Sciatic nerve (tissue), 2 donors: ENCODE measurements around the gene DLGAP1. TPM values are rescaled to one million over a fixed set of nuclear protein-coding genes. Genes with fewer than 3 reads are reported as not detected.
A peak's percentile ranks its signal among the peaks of the same experiment; 100 is the strongest.
"Not testable (repeated sequence)": the region's sequence is repeated elsewhere in the genome, so short reads cannot be mapped to it uniquely, and the experiment has no call there.

ENCODE experiments used
- ATAC-seq: fragments of 200-7000 bp; cut with Tn5 transposase; one replicate; pipeline ENCODE4 v1.9.1; 2020; ENCODE audit warnings: mild to moderate bottlenecking, moderate library complexity
- DNase-seq: peaks from one replicate; pipeline ENCODE4 v3.0.0-alpha.2; 2020; ENCODE audit warnings: low spot score
- intact Hi-C: fragments of 100-400 bp; cut with DNase I; formaldehyde crosslinking; loops from one replicate; pipeline ENCODE4 v1.14.2; 2022
- total RNA-seq: library from RNA; stranded (reverse); fragmentation: NEBNext Ultra II Directional; extraction: Animal tissue kit (Norgen Biotek cat#: 25700); gene quantifications from one replicate; pipeline ENCODE4 v1.2.1, GENCODE V29; 2021
- donor health status: DM: no; HTN: no; CAD: no.
- donor health status: DM: no; HTN: no; CAD: no.

Gene DLGAP1
- total RNA-seq, 1 donor from 2014 or later = 0.98 TPM

- intact Hi-C loops = loop anchor here (10.0 kb wide), 1 partner anchor 71 kb away; no protein-coding TSS in a partner anchor
- ATAC-seq = peak; percentile 92
- peak; percentile 94 for DNase-seq
Observed at GRCh38 chr18:3593904-3594759, 861.0 kb downstream of the DLGAP1 start.

DNA sequence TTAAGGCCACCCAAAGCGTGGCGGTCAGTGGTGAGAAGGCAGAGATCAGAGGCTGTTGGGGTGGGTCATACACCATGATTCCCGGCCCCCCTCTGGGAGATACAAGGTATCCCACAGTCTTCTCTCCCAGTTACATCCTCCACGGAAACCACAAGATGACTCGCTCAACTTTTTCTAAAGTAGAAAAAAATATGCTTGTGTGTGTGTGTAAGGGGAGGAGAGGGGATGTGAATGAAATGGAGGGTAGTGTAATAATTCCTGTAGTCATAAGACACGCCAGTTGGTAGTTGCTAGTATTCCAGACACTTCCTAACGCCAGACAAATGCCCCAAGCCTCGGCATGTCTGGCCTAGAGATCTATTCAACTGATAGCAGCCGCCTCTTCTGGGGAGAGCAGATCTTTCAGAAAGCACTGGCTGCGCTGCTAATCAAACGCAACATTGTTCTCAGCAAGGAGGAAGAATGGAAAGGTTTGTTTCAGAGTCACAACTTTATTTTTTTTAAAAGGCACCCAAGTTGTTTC lies 861.7 kb downstream of the DLGAP1 start:
- ATAC-seq (peak; percentile 13), DNase-seq (no peak)
- intact Hi-C loops = loop anchor here (10.0 kb wide), 1 partner anchor 71 kb away; no protein-coding TSS in a partner anchor

DNA sequence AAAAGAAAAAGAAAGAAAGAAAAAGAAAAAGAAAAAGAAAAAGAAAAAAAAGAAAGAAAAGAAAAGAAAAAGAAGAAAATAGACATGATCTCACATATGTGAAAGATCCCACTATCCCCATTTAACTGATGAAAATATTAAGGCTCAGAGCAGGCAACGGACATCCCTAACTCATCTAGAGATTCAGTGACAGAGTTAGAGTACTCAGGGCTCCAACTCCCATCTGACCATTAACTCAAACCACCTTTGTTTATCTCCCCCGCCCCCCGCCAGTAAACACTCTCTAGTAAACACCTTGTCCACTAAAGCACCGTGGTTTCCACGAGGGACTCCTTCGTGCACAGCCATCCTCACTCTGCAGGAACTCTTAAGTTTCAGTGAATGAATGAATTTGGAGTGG lies 862.2 kb downstream of the DLGAP1 start:
- intact Hi-C loops = loop anchor here (10.0 kb wide), 1 partner anchor 72 kb away; no protein-coding TSS in a partner anchor
- ATAC-seq = no peak
- DNase-seq = no peak

DNA sequence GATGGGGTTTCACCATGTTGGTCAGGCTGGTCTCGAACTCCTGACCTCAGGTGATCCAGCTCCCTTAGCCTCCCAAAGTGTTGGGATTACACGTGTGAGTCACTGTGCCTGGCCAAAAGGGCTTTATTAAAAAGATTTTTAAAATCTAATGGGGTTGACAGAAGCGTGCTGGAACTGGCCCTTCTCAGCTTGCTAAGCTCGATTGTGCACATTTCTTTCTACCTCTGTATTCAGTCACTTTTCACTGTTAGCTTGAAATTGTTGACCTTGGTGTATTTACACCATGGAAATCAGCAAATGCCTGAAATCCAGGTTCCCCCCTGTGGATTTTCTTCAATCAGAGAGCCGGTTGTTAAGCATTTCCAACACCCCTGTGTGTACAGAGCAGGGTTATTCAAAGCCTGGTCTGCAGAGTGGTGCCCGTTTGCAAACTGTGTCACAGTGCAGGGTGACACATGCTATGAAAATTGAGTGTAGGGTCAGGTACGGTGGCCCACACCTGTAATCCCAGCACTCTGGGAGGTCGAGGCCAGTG lies 864.9 kb downstream of the DLGAP1 start:
- DNase-seq = no peak
- intact Hi-C loops = loop anchor here (10.0 kb wide), 1 partner anchor 75 kb away; no protein-coding TSS in a partner anchor
- ATAC-seq = no peak

- DNase-seq = peak; percentile 89
- ATAC-seq = peak; percentile 92
- intact Hi-C loops = no loop called here
Observed at GRCh38 chr18:3585656-3586509, 869.2 kb downstream of the DLGAP1 start.

DNA sequence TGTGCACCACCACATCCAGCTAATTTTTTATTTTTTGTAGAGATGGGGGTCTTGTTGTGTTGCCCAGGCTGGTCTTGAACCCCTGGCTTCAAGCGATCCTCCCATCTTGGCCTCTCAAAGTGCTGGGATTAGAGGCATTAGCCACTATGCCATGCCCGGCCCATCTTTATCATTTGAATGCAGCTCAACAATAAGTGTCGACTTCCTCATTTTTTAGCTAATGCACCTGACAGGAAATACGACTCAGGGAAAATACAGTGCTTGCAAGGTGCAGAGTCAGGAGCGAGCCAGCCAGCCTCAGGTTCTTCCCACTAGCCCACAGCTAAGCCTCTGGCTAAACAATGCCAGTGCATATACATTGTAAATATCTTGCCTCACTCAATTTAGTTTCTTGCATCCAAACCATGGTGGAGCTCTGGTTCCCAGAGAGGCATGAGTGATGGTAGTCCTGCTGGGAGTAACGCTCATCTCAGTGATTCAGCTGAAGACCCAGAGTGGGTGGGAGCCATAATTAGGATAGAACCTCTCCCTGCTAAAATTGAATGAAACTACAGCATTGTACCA lies 870.1 kb downstream of the DLGAP1 start:
- intact Hi-C loops = no loop called here
- no peak for DNase-seq
- ATAC-seq = no peak

DNA sequence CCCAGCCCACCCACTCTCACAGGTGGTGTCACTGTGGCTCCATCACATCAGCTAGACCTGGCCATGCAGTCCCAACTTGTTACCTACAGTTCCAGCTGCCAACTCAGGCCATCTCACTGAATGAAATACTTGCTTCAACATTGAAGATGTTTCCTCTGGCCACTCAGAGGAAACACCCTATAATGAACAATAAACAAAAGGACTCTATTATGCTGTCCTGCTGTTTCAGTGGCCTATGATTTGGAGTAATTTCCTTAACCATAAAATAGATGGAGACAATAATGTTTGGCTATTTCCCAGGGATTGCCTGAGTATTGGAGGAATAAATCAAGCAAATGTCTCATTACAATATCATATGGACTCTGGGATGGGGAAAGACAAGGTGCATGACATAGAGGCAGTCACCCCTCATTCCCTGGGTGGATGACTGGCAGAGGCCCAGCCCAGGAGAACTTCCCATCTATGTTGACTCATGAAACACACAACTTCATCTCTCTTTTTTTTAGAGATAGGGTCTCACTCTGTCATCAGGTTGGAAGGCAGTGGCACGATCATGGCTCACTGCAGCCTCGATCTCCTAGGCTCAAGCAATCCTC lies 870.7 kb downstream of the DLGAP1 start:
- no peak for ATAC-seq
- intact Hi-C loops = no loop called here
- no peak for DNase-seq

DNA sequence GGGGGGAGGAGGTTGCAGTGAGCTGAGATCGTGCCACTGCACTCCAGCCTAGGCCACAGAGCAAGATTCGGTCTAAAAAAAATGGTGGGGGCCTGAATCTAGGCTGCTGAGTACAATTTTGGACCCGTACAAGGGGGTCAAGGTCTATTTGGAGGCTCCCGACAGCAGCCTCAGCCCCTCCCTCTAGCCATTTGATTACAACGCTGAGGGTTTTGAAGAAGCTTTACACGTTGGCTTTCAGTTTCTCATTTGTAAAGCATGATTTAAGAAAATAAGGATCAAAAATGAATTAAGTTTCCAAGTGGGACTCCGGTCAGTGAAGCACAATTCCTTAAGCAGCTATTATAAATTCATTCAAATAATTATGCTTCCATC lies 871.2 kb downstream of the DLGAP1 start:
- DNase-seq = no peak
- ATAC-seq = no peak
- intact Hi-C loops = no loop called here

DNA sequence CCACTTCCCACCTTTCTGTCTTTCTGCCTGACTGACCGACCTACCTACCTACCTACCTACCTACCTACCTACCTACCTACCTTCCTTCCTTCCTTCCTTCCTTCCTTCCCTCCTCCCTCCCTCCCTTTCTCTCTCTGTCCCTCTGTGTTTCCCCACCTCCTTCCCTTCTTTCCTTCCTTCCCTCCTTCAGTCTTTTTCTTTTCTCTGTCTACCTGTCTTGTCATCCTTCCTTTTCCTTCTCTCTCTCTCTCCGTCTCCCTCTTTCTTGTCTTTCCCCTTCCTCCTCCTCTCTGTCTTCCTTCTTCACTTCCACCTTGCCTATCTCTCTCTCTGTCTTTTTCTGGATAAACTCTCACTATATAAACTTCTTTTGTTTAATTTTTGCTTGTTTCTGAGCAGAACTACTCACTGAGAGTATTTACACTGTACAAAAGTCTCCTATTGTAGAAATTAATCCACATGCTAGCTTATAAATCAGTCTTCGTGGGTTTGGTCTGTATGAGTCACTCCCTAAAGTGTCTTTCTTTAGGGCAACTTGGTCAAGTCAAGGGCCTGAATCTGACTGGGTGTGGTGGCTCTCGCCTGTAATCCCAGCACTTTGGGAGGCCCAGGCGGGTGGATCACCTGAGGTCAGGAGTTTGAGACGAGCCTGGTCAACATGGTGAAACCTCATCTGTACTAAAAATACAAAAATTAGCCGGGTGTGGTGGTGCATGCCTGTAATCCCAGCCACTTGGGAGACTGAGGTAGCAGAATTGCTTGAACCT lies 871.8 kb downstream of the DLGAP1 start:
- DNase-seq, ATAC-seq, intact Hi-C loops: not testable (repeated sequence)

- ATAC-seq (no peak), DNase-seq (no peak)
- intact Hi-C loops = no loop called here
Observed at GRCh38 chr18:3581890-3582289, 873.2 kb downstream of the DLGAP1 start.

DNA sequence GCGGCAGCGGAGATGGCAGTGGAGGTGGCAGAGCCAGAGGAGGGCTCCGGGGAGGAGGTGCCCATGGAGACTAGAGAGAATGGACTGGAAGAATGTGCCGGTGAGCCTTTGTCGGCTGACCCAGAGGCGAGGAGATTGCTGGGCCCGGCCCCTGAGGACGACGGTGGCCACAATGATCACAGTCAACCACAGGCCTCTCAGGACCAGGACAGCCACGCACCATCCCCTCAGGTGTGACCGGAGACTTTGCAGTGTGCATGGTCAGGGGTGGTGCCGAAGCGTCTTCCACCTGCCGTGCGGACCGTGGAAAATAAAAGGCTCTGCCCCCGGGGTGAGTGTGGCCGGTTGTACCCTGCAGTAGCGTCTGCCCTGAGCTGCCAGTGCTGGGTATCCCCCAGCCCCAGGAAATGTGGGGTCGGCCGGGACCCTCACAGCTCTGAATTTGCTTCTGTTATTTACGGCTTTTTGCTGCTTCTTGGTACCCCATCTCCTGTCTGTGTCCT lies 874.5 kb downstream of the DLGAP1 start:
- DNase-seq, ATAC-seq, intact Hi-C loops: not testable (repeated sequence)

GRCh38 chr18:3579701-3580100 lies 875.4 kb downstream of the DLGAP1 start:
- DNase-seq = no peak
- intact Hi-C loops = no loop called here
- no peak for ATAC-seq

GRCh38 chr18:3578621-3579020 lies 876.5 kb downstream of the DLGAP1 start:
- intact Hi-C loops = no loop called here
- no peak for ATAC-seq

DNA sequence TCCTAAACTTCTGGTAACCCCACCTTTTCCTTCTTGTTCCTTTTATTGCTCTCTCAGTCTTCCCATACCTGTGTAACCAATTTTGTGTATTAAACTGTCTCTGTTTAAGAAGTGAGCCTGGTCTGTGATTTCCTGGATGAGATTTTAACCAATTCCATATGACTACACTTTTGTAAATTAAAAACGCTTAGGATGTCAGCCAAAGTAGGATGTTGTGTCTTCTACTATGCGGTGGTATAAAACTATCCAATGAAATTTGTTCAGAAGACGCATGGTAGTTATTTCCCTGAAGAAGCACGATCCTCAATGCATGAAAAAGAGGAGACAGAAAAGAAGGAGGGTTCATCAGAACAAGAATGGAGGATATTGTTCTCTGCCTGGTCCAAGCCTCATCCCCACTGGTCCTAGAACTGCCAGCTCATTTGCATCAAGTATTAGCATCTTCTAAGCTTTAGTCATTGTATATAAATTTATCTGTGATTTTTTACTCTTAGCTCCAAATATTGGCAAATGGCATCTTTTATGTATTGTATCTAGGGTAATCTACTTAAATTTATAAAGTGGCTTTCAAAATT lies 877.7 kb downstream of the DLGAP1 start:
- ATAC-seq = no peak
- intact Hi-C loops = no loop called here
- no peak for DNase-seq

More at GRCh38 chr18:3578621-3579020, 876.5 kb downstream of the DLGAP1 start:
- no peak for DNase-seq

GRCh38 chr18:3572761-3573160 lies 882.3 kb downstream of the DLGAP1 start:
- intact Hi-C loops = no loop called here

GRCh38 chr18:3566851-3567250 lies 888.3 kb downstream of the DLGAP1 start:
- ATAC-seq = no peak
- intact Hi-C loops = no loop called here
- DNase-seq = no peak

More at GRCh38 chr18:3572761-3573160, 882.3 kb downstream of the DLGAP1 start:
- DNase-seq (no peak), ATAC-seq (no peak)

DNA sequence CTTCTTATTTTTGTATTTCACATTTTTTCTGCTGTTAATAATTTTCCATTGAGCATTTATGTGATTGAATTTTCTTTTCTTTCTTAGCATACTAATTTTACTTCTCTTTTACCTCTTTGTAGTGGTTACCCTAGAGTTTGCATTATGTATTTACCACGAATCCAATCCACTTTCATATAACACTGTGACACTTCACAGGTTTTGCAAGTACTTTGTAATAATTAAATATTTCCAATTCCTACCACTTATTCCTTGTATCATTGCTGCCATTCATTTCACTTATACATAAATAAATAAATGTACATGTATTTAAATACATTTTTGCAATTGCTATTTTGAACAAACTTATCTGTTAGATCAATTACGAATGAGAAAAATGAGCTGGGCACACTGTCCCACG lies 894.4 kb downstream of the DLGAP1 start:
- intact Hi-C loops = no loop called here
- DNase-seq (no peak), ATAC-seq (no peak)
